GM12878 (cell line): Measurements from ENCODE around the gene P3H2. TPM values are rescaled to one million over a fixed set of nuclear protein-coding genes. Genes with fewer than 3 reads are reported as not detected.

ENCODE experiments used
- E2F8 ChIP-seq: fragments of 450-650 bp; IDR thresholded peaks from 2 replicates; pipeline ENCODE4 v1.6.1; 2018; ENCODE audit warnings: mild to moderate bottlenecking, low read depth, moderate library complexity; ENCODE audit not compliant: partially characterized antibody
- EED ChIP-seq: sonication (generic); IDR thresholded peaks from 2 replicates; pipeline ENCODE4 v1.6.1; 2016; ENCODE audit warnings: antibody characterized with exemption, low read depth
- HSF1 ChIP-seq: fragments of 150-350 bp; IDR thresholded peaks from 2 replicates; pipeline ENCODE4 v1.6.1; 2014; ENCODE audit warnings: mild to moderate bottlenecking, low read depth, low read length
- LARP7 ChIP-seq: fragments of 450-650 bp; IDR thresholded peaks from 2 replicates; pipeline ENCODE4 v1.6.1; 2017; ENCODE audit warnings: mild to moderate bottlenecking
- MYB ChIP-seq: fragments of 150-350 bp; IDR thresholded peaks from 2 replicates; pipeline ENCODE4 v1.6.1; 2014; ENCODE audit warnings: mild to moderate bottlenecking, low read depth, low read length, borderline replicate concordance
- NR2C2 ChIP-seq: IDR thresholded peaks from 2 replicates; pipeline ENCODE4 v1.6.1; 2011; ENCODE audit warnings: borderline replicate concordance, low read depth; ENCODE audit not compliant: control insufficient read depth, insufficient read length
- POU2F2 ChIP-seq: IDR thresholded peaks from 3 replicates; pipeline ENCODE4 v1.6.1; 2011; ENCODE audit warnings: low read depth, mild to moderate bottlenecking, low read length, borderline replicate concordance
- SRF ChIP-seq, 2 experiments: IDR thresholded peaks; 2 replicates each; pipeline ENCODE4 v1.6.1; 2011; ENCODE audit warnings: low read depth in 2 of 2, low read length in 2 of 2, mild to moderate bottlenecking in 1 of 2, moderate library complexity in 1 of 2
- ZNF592 ChIP-seq: fragments of 450-650 bp; IDR thresholded peaks from 2 replicates; pipeline ENCODE4 v1.6.1; 2017; ENCODE audit warnings: mild to moderate bottlenecking, moderate library complexity
- polyA plus RNA-seq, 11 experiments: library from polyadenylated mRNA; depleted of rRNA in 4 of 11; unstranded in 6 of 11; stranded (reverse) in 5 of 11; fragments of >200 nt; fragmentation: Nextera tagmentation in 4 of 11; fragmentation: Illumina TruSeq in 1 of 11; extraction: Ambion mirVana in 4 of 11; extraction: Trizol in 1 of 11; gene quantifications; 1 replicate in 1 of 11; 2 replicates in 10 of 11; pipeline versions ENCODE4 v1.2.1 to v1.2.3, GENCODE V29; 2011 to 2016; ENCODE audit warnings: inconsistent platforms in 2 of 11, missing spikeins in 2 of 11, low read depth in 1 of 11
- total RNA-seq, 4 experiments: library from RNA; depleted of rRNA in 3 of 4; stranded (reverse); fragments of >200 nt in 3 of 4; fragmentation: Illumina TruSeq in 1 of 4; extraction: Trizol in 1 of 4; gene quantifications; 2 replicates each; pipeline versions ENCODE4 v1.2.1 to v1.2.3, GENCODE V29; 2013 to 2021

Gene P3H2
- total and polyA plus RNA-seq, 10 of the 15 experiments (the other 5 are each of a cell fraction or from before 2014, with no cell fraction given) = 27.0 to 97.6 (median 83.2) TPM

- no peak for TF ChIP-seq HSF1
- TF ChIP-seq SRF (IDR thresholded peaks at IDR 0.05; ENCODE audit: low read depth in 2 of 2, low read length in 2 of 2) = no peak
- TF ChIP-seq E2F8 = no peak
- TF ChIP-seq ZNF592 = no peak
- no peak for TF ChIP-seq EED
- TF ChIP-seq MYB = no peak
- no peak for TF ChIP-seq LARP7
- peak; percentile 16; the same call in 1 of the 3 replicates for TF ChIP-seq POU2F2
- no peak for TF ChIP-seq NR2C2
These were observed 103.0 kb downstream of the P3H2 start (continued) for GRCh38 chr3:190017521-190018288.
